ENCODE data around the gene FEN1.

The FEN1 gene

DNA sequence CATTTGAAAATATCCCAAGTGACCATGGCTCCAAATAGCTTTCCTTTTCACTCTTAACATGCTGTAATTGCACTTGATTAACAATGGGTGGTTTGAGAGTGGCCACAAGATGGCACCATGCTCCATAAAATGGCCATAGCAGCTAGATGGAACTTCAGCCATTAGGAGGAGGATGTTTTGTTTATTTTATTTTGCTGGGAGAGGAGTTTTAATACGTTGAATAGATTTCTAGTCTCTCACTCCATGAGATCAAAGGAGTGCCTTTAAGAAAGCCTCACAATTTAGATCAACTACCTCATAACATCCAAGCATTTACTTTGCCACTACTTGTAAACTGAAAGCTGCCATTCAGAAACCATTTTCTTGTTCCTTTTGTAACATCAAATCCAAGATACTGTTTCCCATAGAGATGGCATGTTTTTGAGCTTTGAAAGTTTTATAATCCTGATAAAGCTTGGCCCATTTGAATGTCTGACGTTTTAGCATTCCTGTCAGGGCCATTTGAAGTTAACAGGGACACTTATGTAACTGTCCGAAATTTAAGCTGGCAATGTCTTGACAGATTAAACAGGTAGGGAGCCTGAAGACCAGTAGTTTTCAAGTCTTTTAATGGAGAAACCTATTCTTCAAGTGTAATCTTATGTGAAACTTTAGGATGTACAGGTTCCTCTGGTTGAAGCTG is 4.7 kb downstream of the FEN1 start:
- peak; percentile 80 for DNase-seq

DNA sequence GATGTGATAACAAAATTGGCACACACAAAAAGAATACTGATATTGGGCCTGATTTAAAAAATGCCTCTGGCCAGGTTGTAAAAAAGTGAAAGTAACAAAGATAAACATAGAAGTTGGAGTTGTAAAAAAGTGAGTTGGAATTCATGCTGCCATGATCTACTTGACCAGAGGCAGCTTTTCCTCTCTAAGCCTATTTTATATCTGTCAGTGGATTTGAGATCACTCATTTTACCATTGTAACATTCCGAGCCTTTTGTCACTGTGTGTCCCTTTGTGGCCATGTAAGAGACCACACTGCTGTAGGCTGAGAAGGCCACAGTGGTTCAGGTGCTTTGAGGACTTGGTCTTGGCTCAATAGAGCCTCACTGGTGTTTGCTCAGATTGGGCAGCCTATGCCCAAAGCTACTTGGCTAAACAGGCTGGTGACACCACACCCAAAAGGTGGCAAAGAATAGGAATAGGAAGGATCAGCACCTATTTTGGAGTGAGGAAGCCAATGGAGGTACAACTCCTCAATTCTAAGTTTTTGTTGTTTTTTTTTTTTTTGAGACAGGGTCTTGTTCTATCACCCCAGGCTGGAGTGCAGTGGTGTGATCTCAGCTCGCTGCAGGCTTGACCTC is 7.1 kb downstream of the FEN1 start:
- no peak for DNase-seq

DNA sequence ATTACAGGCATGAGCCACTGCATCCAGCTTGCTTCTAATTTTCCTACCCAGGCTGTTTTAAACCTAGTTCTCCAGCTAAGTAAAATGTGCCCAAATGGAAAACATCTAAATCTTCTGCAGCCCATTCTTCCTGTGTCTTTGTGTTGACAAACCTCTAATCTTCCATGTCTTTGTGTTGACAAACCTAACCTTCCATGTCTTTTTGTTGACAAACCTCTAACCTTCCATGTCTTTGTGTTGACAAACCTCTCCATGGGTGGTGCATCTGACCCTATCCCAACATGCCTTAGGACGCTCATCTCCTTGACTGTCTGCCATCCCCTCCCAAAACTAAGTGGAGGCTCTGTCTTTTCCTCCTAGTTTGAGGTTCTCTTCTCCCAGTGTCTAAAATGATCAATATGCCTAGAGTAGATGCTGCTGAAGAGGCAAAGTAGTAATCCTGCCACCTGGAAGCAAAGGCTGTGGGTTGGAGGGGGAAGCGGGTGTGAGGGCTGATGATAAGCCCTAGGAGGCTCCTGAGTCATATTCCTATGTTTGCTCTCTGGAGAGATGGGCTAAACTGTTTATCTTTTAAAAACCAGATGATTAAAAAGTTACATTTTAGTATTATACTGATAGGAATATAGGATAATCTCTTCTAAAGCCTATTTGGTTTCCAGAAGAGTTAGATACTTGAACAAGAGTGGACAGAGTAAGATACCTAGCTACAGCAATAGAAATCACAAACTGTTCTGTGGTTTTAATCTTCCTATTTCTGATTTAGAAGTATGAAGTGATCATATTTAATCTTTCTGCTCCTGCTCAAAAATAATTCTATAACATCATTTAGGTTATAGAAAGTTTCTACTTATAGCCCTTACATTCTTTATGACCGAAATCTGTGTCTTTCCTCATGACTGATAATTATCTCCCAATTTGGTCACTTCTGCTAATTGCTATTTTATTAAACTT is 7.9 kb downstream of the FEN1 start:
- no peak for DNase-seq

DNA sequence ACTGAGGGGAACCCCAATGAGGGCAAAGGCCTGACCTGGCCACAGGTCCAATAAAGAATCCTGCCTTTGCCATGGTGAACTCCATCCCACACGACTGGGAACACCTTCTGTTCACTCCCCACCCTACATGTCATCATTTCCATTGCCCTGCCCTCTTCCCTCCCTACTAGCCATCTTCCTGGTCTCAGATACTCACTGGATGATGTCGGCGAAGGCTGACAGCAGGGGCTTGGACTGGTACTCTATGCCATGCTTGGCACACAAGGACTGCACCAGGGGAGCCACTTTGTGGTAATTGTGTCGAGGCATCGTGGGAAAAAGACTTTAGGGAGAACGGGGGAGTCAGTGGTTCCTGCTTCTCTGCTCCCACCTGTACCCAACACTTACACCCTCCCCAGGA is 9.9 kb downstream of the FEN1 start:
- no peak for DNase-seq

DNA sequence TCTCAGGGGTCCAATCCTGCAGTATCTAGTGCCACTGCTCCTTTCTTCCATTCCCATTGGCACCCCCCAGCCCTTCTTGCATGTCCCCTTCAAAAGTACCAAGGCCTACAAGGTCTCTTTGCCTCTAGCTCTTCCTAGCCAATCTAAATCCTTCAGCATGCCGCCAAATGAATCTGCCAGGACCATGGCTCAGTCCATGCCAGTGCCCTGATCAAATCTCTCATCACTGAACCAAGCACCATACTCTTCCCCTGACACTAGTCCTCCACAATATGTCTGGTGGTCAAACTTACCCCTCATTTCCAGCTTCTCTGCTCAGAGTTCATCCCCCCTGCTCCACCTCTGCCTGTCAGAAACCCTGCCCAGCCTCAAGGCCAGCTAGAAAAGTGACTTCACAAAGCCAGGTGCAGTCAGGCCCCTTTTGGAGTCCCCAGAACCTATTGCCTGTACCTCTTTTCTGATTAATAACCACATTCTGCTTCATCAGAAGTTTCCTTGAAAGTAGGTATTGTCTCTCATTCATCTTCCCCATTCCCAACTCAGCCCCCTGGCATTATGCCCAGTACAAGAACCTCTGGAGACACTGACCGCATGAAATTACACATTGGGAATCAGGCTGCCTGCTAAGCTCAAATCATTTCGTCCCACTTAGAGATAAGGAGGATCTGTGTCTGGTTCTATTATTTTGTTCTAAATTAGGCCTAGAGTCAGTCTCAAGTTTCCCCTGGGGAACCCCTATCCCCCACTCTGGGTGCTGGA is 11.4 kb downstream of the FEN1 start:
- no peak for DNase-seq

DNA sequence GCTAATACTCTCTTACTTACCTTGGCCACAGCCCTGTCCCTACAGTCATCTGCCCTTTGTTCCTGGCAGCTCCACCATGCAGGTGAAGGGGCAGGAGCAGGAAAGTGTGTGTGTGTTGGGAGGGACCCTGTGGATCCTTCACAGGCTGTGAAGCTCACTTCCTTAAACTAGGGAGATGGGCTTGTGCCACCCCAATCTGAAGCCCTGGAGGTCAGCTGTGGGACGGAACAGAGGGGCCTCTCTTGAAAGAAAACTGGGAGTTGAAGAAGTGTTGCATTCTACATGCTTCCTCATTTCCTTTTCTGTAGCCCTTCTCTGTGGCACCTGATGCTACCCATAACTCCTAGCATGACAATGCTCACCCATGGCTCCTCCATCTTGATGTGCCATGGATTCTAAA is 12.4 kb downstream of the FEN1 start:
- no peak for DNase-seq

DNA sequence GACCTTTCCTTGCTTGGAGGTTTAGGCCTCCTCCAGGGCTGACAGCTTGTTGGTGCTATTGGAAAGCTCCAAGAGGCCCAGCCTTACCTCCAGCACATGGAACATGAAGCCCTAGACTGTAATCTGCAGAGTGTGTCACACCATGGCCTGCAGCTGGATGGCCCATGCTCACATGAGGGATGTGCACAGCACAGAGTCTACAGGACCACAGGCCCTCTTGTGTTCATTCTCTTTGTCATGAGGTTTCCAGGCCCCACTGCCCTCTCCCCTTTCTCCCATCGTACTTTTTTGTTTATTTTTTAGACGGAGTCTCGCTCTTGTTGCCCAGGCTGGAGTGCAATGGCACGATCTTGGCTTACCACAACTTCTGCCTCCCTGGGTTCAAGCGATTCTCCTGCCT is 14.1 kb downstream of the FEN1 start:
- DNase-seq, result no peak

DNA sequence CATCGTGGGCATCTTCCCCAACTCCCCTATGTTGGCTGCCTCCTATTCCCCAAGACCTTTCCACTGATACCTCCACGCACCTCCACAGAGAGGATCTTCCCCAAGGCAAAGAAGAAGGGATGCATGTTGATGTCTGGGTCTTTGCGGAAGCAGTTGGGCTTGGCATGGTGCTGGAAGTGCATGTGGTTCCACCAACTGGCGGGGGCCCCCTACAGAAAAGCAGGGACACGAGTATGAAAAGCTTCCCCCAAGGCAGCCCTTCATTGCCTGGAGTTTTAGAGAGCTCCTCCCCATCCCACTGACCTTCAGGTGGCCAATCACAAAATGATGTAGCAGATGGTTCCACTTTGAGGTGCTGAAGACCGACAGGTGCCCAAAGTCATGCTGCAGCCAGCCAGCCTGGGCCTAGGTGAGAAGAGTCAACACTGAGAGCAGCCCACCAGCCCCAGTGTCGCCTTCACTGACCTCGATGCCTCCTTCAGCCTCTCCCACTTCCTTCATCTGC is 18.0 kb downstream of the FEN1 start:
- no peak for DNase-seq

DNA sequence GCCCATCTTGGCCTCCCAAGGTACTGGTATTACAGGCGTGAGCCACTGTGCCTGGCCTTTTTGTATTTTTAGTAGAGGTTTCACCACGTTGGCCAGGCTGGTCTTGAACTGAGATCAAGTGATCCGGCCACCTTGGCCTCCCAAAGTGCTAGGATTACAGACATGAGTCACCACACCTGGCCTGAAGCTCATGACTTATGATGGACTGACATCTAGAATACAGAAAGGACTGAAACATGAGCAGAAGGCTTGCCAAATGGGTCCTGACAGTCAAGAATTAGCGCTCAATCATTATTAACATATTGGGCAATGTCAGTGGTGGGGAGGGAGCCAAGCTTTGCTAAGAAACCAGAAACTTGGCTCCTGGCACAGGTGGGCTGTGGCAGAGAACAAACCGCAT is 19.1 kb downstream of the FEN1 start:
- no peak for DNase-seq

DNA sequence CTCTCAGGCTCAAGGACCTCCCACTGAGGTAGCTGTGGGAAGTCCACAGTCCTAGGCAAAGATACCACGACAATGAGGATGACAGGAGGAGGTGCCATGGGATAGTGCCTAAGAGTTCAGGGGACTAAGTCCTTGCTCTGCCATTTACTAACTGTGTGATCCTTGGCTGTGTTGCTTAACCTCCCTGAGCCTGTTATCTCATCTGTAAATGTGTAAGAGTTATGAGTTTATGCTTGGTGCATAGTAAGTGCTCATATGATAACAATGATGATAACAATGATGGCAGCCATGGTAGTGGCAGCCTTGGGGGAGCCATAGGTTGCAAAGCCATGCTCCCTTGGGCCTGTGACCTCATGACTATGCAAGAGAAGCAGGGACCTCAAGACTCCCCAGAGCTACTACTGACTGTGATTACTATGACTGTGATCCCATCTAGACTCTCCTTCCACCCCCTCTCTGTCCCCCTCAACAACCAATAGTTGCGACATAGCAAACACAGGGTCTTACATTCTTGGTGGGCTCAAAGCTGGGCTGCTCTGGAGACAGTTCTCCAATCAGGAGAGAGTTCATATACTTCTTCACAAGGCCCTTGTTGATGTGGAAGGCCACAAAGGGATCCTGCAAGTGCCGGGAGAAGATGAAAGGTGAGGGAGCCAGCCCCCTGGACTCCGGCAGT is 20.2 kb downstream of the FEN1 start:
- no peak for DNase-seq

DNA sequence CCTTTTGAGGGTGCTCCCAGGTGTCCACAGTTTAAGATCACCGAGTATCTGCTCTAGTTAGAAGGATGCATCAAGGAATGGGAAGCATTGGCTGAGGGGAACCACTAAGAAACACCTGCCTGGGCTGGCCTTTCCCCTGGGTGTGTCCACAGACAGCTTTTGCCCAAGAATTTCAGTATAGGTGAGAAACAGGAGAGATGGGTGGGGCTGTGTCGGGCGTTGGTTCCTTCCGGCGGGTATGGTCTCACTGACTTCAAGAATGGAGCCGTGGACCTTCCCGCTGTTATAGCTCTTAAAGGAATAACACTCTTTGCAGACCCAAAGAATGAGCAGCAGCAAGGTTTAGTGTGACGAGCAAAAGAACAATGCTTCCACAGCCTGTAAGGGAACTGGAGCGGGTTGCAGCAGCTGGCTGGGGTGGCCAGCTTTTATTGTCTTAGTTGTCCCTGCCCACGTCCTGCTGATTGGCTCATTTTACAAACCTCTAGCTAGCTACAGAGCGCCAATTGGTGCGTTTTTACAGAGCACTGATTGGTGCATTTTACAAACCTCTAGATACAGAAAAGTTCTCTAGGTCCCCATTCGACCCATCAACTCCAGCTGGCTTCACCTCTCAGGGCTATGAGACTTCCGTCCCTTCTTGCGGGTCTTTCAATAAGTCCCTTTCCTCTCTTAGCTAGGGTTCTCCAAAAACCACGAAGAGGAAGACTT is 21.7 kb downstream of the FEN1 start:
- DNase-seq, result peak; percentile 42

DNA sequence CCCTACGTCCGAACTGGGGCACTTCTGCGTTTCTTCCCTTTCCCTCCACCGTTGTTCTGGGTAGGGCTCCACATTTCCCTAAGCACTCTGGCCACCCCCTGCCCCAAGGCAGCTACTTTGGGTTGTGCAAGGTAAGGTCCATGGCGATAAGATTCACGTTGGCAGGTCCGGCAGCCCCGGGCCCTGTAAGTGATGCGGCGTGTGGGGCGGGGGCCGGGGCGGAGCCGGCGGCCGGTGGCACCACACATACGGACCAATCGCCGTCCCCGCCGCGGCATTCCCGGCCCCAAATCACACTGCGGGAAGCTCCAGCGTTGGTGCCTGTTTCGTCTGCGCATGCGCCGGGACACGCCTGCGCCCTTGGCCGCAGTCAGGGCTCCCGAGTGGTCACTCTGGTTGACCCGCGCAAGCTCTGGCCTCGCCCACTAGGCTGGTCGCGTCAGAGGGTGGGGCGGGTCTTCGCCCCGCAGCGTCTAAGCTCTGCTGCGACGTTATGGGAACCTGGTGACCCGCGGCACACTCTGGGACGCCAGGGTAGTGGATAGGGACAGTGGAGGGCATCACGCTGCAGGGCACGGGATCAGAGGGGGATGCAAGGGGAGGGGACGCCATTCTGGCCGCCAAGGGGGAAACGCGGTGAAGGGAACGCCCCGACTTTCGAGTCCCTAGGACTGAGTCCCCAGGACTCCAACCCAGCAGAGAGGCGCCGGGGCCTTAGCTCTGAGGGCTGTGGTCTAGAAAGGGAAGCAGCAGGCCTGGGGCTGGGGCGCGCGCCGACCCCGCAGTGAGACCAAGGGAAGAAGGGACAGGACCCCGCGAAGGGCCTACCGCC is 22.5 kb downstream of the FEN1 start:
- DNase-seq, result peak; percentile 91

DNA sequence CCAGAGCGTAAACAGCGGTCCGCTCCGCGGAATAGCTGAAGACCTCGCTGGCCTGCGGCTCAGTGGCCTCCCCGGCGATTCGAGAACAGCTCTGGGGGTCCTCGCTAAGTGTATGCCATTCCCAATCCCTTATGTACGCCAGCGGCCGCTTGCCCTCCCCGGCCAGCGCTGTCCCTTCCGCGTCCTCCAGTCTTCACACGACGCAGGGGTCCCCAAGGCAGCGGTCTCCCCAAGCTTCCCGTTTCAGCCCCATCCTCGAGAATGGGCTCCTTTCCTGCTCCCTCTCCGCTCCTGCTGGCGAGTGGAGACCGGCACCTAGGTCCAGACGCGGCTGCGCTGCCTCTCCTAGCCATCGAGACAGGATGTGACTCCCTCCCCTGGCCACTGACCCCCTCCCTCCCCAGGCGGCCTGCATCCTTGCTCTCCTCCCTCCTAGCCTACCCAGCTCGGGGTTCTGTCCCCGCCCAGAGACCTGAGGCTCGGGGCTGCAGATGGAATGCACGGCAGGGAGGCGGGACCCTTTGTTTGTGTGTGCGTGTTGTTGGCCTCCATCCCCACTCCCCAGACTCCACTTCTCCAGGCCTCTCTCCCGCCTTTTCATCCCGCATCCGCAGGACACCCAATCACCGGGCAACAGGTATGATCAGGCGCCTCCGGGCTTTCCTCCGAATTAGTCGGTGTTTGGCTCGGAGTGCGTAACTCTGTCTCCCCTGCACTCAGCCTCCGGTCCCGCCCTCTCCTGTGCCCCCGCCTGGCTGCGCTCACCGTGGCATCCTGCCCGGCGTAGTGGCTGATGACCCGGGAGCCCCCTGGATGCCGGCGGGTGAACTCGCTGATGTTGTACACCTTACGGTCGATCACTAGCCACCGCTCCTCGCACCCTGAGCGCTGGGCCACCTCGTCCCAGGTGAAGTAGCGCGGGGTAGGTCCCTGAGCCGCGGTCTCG is 23.4 kb downstream of the FEN1 start:
- peak; percentile 92 for DNase-seq

DNA sequence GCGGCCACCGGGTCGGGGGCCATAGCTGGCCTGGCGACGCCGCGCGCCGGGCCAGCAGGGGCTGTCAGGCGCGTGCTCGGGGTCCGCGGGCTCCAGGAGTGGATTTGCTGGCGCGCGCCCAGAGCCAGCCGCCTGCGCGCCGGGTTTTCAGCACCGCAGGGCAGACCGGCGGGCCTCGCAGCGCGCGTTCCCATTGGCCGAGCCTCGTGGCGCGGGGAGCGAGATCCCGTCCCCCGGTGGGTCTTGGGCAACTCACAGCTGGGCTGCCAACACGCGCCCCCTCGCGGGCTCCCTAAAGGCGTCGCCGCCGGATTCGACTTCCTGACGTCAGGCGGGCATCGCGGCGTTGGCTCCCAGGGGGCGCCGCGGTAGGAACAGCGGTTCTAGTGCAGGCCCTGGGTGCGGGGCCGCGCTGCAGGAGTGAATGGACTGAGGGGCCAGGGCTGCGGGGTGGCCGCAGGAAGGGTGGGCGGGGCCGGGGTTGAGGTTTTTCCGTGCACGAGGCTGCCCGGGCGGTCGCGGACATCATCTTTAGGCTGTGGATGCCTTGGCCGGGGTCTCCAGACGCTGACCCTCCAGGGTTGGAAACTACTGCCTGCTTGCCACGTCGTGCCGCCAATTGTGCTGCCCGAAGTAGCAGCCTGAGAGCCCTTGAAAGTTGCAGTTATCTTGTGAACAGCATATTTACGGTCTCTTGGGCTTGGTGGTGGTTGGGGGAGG is 24.2 kb downstream of the FEN1 start, which contains the start of gene FADS1:
TSS of gene FADS1 (minus strand) at position 268 of the 720 bp plus-strand sequence. CDS start at position 194, 74 bp downstream.
- DNase-seq, result peak; percentile 99

DNA sequence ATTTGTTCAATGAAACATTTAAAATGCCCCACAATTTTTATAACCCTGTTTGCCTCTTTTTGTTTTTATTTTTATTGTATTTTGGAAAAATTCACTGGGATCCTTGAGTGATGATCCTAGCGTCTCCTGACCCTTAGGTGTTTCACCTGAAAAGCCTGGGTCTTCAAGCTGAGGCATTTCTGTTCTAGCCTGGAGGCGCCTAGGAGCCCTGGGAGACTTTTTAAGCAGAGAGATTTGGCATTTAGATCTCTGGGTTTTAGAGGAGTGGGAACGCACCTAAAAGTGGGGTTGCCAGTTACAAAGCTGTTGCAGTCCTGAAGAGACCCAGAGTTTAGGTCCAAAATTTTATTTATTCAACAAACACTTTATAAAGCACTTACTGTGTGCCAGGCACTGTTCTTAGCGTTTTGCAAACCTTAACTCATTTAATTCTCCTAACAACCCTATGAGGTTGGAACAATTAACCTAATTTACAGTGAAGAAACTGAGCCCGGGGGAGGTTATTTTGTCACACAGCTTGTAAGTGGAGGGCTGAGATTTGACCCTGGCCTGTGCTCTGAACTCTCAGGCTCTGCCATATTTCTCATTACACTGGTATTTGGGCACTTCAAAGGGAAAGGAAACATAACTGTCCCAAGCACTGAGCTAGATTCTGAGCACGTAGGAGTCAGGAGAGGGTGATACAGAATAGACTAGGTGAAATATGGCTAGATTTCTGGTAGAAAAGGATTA is 24.9 kb downstream of the FEN1 start:
- DNase-seq, result peak; percentile 34

DNA sequence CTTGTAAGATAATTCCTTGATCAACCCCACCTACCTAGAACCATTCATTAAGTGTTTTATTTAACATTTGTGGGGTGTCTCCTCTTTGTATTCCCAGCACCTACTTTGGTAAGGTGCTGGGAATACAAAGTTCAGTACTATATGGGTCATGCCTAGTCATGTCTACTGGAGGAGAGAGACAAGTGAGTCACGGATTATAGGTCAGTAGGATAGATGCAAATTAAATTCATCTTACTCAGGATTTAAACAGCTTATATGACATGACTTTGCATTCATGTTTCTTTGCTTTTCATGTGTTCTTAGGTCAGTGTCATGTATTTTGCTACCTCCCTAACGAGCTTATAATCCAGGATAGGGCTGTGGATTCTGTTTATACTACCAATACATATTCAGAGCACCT is 27.5 kb downstream of the FEN1 start:
- no peak for DNase-seq

DNA sequence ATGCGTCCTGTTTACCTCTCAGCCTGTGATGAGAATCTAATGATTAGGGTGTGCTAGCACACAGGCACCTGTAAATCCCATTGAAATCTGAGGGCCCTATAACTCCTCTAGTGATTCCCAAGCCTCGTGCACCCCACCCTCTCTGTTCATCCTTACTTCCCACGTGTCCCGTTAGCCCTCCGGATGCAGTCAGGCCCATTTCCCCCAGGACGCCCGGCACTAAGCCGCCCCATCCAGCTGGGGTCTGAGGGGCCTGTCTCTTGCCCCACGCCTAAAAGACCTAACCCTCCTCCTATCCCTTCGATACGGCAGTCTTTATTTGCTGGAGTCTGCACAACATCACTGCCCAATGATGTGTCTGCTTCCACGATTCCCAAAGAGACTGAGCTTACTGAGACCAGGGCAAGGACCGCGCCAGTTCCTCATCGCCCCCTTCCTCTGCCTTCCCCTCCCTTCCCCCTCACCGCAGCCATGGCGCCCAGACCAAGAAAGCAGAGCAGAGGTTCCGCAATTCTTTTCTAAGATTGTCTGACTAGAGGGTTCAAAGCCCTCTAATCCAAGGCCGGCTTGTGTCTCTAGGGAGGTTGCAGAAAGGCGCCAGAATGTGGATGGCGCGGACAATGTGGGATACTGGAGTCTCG is 34.3 kb downstream of the FEN1 start:
- DNase-seq, result no peak
